Spinal cord (tissue), 10 donors: ENCODE results near the gene CEP72. TPM values are rescaled to one million over a fixed set of nuclear protein-coding genes. Genes with fewer than 3 reads are reported as not detected.

Experiments
- DNase-seq, 6 donors: peaks; one replicate each; pipeline versions ENCODE4 v3.0.0 to v3.0.0-alpha.2; 2013 to 2015; ENCODE audit warnings: low spot score in 6 of 6, low read depth in 4 of 6
- H3K27ac ChIP-seq: one replicate; pipeline ENCODE4 v1.5.1; 2013; ENCODE audit warnings: low read depth, low read length, control low read depth
- H3K27me3 ChIP-seq: one replicate; pipeline ENCODE4 v1.6.1; 2013; ENCODE audit warnings: low read length; ENCODE audit not compliant: control insufficient read depth, insufficient read depth
- H3K36me3 ChIP-seq: one replicate; pipeline ENCODE4 v1.6.1; 2013; ENCODE audit warnings: low read length; ENCODE audit not compliant: control insufficient read depth, insufficient read depth
- H3K4me1 ChIP-seq: one replicate; pipeline ENCODE4 v1.6.1; 2013; ENCODE audit warnings: low read length; ENCODE audit not compliant: control insufficient read depth, insufficient read depth
- H3K4me3 ChIP-seq: one replicate; pipeline ENCODE4 v1.5.1; 2013; ENCODE audit warnings: low read depth, low read length, control low read depth
- H3K9me3 ChIP-seq: one replicate; pipeline ENCODE4 v1.6.1; 2013; ENCODE audit warnings: low read length; ENCODE audit not compliant: control insufficient read depth, insufficient read depth
- WGBS: methylation state at CpG from one replicate; pipeline ENCODE4 v1.1.5; 2013; ENCODE audit warnings: missing lambda C conversion rate; ENCODE audit not compliant: insufficient coverage; 5-methylcytosine and 5-hydroxymethylcytosine counted together
- polyA plus RNA-seq, 2 donors: library from polyadenylated mRNA; unstranded; fragments of 120-200 nt; gene quantifications; one replicate each; pipeline ENCODE4 v1.2.1, GENCODE V29; 2013; ENCODE audit not compliant: insufficient read length in 2 of 2
- total RNA-seq, 2 donors: library from RNA; depleted of rRNA in 1 of 2; stranded (reverse); fragments of 120-200 nt in 1 of 2; fragments of >200 nt in 1 of 2; gene quantifications; one replicate each; pipeline versions ENCODE4 v1.2.3 to v1.2.4, GENCODE V29; 2013 to 2014
- donor health status: healthy.

CEP72 gene
- total and polyA plus RNA-seq, 4 donors, result 3.5 to 12.1 (median 9.1) TPM

DNA sequence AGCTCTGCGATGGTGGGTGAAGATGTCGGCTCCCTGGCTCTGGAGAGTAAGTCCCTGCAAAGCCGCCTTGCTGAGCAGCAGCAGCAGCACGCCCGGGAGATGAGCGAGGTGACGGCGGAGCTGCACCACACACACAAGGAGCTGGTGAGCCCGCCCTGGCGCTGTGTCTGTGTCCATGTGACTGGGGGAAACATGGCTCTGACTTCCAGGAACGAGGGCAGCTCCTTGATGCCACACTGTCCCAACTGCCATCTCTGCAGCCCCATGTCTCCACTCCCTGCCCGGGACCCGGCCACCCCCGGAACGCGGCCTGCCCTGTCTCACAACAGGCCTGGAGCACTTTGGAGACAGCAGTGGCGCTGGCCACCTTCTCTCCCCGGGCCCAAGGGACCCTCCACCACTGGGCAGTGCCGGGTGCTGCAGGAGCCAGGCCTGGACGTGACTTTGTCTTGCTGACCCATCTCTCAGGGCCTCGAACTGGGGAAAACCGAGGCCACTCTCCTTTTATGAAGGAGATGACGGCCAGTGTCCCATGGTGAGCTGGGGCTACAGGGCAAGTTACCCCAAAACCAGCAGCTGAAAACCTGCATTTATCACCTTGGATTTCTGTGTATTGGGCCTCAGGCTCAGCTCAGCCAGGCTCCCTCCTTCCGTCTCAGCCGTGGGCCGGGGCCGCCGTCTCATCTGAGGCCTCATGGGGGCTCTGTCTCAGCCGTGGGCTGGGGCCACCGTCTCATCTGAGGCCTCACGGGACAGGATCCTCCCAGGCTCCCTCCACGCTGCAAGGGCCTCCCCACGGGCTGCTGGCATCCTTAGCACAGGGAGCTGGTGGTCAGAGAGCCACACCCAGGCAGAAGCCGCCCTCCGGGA lies 28.6 kb downstream of the CEP72 start:
- H3K27ac ChIP-seq, result no peak overlapping the region
- no peaks in the 10 kb centered on the region for H3K4me1 ChIP-seq
- no peaks in the 10 kb centered on the region for H3K27me3 ChIP-seq
- 85% methylated on average over 35 of the region's 35 CpGs for WGBS
- no peak for DNase-seq
- H3K4me3 ChIP-seq, result no peak overlapping the region
- H3K36me3 ChIP-seq, result peaks cover 85% of the 10 kb centered on the region
- H3K9me3 ChIP-seq, result no peaks in the 10 kb centered on the region

DNA sequence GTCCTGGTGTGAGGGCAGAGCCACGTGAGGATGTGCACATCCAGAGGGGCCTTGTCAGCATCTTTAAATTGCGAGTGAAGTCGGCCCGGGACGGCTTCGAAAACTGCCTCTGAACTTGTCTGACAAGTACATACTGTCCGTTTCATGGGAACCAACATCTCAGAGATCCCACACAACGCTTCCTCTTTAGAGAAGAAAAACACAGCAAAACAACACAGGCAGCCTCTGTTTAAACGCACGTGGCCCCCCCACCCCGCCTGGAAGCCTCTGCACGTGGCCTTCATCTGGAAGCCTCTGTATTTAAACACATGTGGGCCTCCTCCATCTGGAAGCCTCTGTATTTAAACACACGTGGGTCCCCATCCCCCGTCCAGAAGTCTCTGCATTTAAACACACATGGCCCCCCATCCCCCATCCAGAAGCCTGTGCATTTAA lies 29.2 kb downstream of the CEP72 start:
- 77% methylated on average over 14 of the region's 14 CpGs for WGBS
- H3K4me3 ChIP-seq, result no peak overlapping the region
- H3K36me3 ChIP-seq, result peaks cover 87% of the 10 kb centered on the region
- no peaks in the 10 kb centered on the region for H3K27me3 ChIP-seq
- no peak overlapping the region for H3K27ac ChIP-seq
- H3K4me1 ChIP-seq, result no peaks in the 10 kb centered on the region
- DNase-seq, result peak in 1 of 6 donors; percentile 8
- no peaks in the 10 kb centered on the region for H3K9me3 ChIP-seq

- no peaks in the 10 kb centered on the region for H3K4me1 ChIP-seq
- H3K4me3 ChIP-seq, result no peak overlapping the region
- no peaks in the 10 kb centered on the region for H3K27me3 ChIP-seq
- H3K9me3 ChIP-seq, result no peaks in the 10 kb centered on the region
- H3K27ac ChIP-seq, result no peak overlapping the region
- peaks cover 89% of the 10 kb centered on the region for H3K36me3 ChIP-seq
- DNase-seq, result no peak
- 91% methylated on average over 14 of the region's 14 CpGs for WGBS
Observed at GRCh38 chr5:642481-642880, 30.3 kb downstream of the CEP72 start.

GRCh38 chr5:643351-643801 lies 31.2 kb downstream of the CEP72 start:
- 95% methylated on average over 21 of the region's 21 CpGs for WGBS
- Histone ChIP-seq H3K27ac (no peak overlapping the region), H3K9me3 (no peaks in the 10 kb centered on the region), H3K4me3 (no peak overlapping the region), H3K36me3 (peaks cover 86% of the 10 kb centered on the region), H3K27me3 (no peaks in the 10 kb centered on the region), H3K4me1 (no peaks in the 10 kb centered on the region)
- DNase-seq, result no peak

DNA sequence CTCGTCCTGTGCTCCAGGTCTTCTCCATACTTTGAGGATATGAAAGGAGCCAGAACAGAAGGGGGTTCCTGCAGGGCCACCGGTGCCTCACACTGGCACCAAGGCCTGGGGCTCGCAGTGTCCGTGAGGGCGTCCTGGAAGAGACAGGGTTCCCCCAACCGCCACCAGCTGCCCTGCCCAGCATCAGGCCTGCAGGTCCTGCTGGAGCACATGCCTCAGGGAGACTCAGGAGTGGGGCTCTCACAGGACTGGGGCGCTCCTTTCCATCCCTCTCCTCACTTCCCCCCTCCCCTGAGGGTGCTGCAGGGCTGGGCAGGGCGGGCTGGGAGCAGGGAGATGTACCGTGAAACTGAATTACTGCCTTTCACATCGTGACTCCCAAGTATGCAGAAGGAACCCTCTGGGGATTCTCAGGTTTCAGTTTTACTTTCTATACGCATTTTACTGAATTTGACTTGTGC lies 31.7 kb downstream of the CEP72 start:
- DNase-seq, result no peak
- Histone ChIP-seq H3K27me3 (no peaks in the 10 kb centered on the region), H3K27ac (no peak overlapping the region), H3K4me3 (no peak overlapping the region), H3K9me3 (no peaks in the 10 kb centered on the region), H3K36me3 (peaks cover 82% of the 10 kb centered on the region), H3K4me1 (no peaks in the 10 kb centered on the region)
- WGBS, result 94% methylated on average over 6 of the region's 11 CpGs

DNA sequence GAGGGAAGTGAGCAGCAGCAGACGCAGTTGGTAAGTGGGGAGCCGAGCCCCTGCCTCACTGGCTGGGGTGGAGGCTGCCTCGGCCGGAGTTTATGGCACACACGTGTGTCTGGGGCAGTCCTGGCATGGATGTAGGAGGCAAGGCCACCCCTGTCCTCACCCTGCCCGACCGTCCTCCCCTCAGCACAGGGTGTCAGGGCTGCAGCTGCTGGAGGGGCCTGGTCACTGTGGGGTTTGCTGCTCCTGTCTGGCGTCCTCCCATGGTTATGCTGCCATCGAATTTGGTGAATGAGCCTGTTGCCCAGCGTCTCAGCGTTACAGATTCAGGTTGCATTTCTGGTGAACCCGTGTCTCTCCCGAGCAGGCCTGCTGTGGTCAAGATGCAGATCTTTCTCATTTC lies 32.4 kb downstream of the CEP72 start:
- H3K27me3 ChIP-seq, result no peaks in the 10 kb centered on the region
- H3K36me3 ChIP-seq, result peaks cover 75% of the 10 kb centered on the region
- no peaks in the 10 kb centered on the region for H3K9me3 ChIP-seq
- WGBS, result 86% methylated on average over 8 of the region's 13 CpGs
- H3K4me1 ChIP-seq, result no peaks in the 10 kb centered on the region
- no peak overlapping the region for H3K27ac ChIP-seq
- no peak overlapping the region for H3K4me3 ChIP-seq
- no peak for DNase-seq

DNA sequence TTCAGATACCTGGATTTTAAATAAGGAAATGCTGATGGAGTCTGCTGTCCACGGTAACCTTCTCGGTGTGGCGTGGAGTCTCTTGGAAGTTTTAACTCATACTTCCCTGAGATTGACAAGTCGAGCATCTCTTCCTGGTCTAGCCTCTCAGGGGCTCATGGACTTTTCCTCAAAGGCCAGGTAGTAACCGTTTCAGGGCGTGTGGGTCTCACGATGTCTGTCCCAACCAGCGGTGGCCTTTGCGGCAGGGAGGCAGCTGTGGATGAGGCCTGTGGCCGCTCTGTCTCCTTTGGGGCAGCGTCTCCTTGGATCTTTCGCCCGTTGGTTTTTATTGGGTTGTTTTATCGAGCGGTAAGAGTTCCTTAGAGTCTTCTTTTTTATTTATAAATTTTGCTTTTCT lies 32.8 kb downstream of the CEP72 start:
- Histone ChIP-seq H3K27me3 (no peaks in the 10 kb centered on the region), H3K4me3 (no peak overlapping the region), H3K9me3 (no peaks in the 10 kb centered on the region), H3K27ac (no peak overlapping the region), H3K36me3 (peaks cover 70% of the 10 kb centered on the region), H3K4me1 (no peaks in the 10 kb centered on the region)
- 92% methylated on average over 9 of the region's 15 CpGs for WGBS
- no peak for DNase-seq

DNA sequence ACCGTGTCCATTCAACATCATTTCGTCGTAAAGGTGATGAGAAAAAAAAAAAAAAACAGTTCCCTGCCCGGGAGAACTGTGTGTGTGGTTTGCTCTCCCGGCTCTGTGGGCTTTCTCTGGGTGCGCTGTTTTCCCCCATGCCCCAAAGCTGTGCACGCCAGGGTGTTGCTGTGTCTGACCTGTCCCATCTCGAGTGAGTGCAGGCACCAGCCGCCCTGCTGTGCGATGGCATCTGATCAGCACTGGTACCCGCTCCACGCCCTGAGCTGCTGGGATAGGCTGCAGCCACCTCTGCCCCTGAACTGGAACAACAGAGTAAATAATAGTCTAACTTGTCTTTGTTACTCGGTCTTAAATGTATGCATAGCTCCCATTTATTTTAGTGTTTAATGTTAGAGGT lies 33.3 kb downstream of the CEP72 start:
- Histone ChIP-seq H3K27me3 (no peaks in the 10 kb centered on the region), H3K4me3 (no peak overlapping the region), H3K9me3 (no peaks in the 10 kb centered on the region), H3K36me3 (peaks cover 66% of the 10 kb centered on the region), H3K4me1 (no peaks in the 10 kb centered on the region), H3K27ac (no peak overlapping the region)
- WGBS, result 94% methylated on average over 10 of the region's 13 CpGs
- DNase-seq, result no peak

DNA sequence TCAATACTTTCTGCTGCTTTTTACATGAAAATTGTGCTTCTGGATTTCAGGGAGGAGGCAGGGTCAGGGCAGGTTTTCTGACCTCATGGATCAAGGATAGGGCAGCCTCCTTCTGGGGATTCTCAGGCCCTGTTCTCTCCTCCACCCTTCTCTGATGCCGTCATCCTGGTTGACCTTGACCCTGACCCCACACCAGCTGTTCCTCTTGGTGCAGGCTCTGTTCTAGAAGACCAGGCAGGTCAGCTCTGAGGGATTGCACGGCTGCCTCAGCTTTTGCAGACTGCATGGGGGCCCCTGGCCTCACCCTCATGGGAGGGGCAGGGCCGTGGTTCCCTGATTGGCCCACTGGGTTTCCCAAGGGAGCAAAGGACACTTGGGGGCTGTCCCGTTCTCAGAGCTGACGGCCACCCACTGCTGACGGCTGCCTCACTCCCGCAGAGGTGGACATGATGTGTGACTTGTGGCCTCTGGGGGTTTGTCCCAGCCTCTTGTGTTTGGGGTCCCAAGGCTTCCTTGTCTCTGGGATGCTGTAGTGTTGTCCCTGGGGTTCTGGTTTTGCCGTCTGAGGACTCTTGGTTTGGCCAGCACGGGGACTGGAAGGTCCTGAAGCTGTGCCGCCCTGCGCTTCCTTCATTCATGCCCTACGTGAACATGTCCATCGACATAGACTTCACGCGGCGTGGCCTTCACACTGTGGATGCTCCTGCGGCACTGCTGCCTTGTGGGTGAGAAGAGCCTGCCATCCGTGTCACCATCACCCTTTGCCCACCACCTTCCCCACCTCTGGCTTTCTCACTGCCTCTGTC lies 34.5 kb downstream of the CEP72 start:
- Histone ChIP-seq H3K27me3 (no peaks in the 10 kb centered on the region), H3K36me3 (peaks cover 60% of the 10 kb centered on the region), H3K4me3 (no peak overlapping the region), H3K27ac (no peak overlapping the region), H3K4me1 (no peaks in the 10 kb centered on the region), H3K9me3 (no peaks in the 10 kb centered on the region)
- WGBS, result 94% methylated on average over 16 of the region's 18 CpGs
- DNase-seq, result no peak
